Measurements from ENCODE around the gene USP47.
"Not testable (repeated sequence)": the region's sequence is repeated elsewhere in the genome, so short reads cannot be mapped to it uniquely, and the experiment has no call there.

Gene USP47

GRCh38 chr11:11831406-11831805 lies 10.4 kb upstream of the USP47 start:
- not testable (repeated sequence) for DNase-seq (ENCODE audit: low spot score)

GRCh38 chr11:11836676-11837231 lies 5.0 kb upstream of the USP47 start:
- no peak for DNase-seq (ENCODE audit: low spot score)

- no peak for DNase-seq (ENCODE audit: low spot score)
Measured at GRCh38 chr11:11839718-11840117, 2.1 kb upstream of the USP47 start.

GRCh38 chr11:11841116-11841722 lies 553 bp upstream of the USP47 start:
- no peak for DNase-seq (ENCODE audit: low spot score)

- DNase-seq (ENCODE audit: low spot score), result no peak
Measured at GRCh38 chr11:11842421-11843008, 743 bp downstream of the USP47 start.

- no peak for DNase-seq (ENCODE audit: low spot score)
Measured at GRCh38 chr11:11843211-11843621, 1.4 kb downstream of the USP47 start.

- no peak for DNase-seq (ENCODE audit: low spot score)
Measured at GRCh38 chr11:11843642-11844041, 1.9 kb downstream of the USP47 start.

GRCh38 chr11:11844272-11844671 lies 2.5 kb downstream of the USP47 start:
- no peak for DNase-seq (ENCODE audit: low spot score)

GRCh38 chr11:11845071-11845470 lies 3.3 kb downstream of the USP47 start:
- no peak for DNase-seq (ENCODE audit: low spot score)

- no peak for DNase-seq (ENCODE audit: low spot score)
Measured at GRCh38 chr11:11845551-11845950, 3.8 kb downstream of the USP47 start.

GRCh38 chr11:11847082-11847481 lies 5.3 kb downstream of the USP47 start:
- DNase-seq (ENCODE audit: low spot score), result no peak

- peak; percentile 60 for DNase-seq (ENCODE audit: low spot score)
Measured at GRCh38 chr11:11848891-11849746, 7.3 kb downstream of the USP47 start.

GRCh38 chr11:11850668-11851067 lies 8.9 kb downstream of the USP47 start:
- no peak for DNase-seq (ENCODE audit: low spot score)

GRCh38 chr11:11856638-11857037 lies 14.9 kb downstream of the USP47 start:
- DNase-seq (ENCODE audit: low spot score), result no peak

- DNase-seq (ENCODE audit: low spot score), result no peak
Measured at GRCh38 chr11:11857769-11858168, 16.0 kb downstream of the USP47 start.

- no peak for DNase-seq (ENCODE audit: low spot score)
Measured at GRCh38 chr11:11858676-11859075, 16.9 kb downstream of the USP47 start.

- DNase-seq (ENCODE audit: low spot score), result no peak
Measured at GRCh38 chr11:11860103-11860979, 18.6 kb downstream of the USP47 start.

- DNase-seq (ENCODE audit: low spot score), result no peak
Measured at GRCh38 chr11:11862999-11863398, 21.2 kb downstream of the USP47 start.

- no peak for DNase-seq (ENCODE audit: low spot score)
Measured at GRCh38 chr11:11864332-11864731, 22.6 kb downstream of the USP47 start.

GRCh38 chr11:11864803-11865202 lies 23.0 kb downstream of the USP47 start:
- no peak for DNase-seq (ENCODE audit: low spot score)

- DNase-seq (ENCODE audit: low spot score), result no peak
Measured at GRCh38 chr11:11865449-11865848, 23.7 kb downstream of the USP47 start.

GRCh38 chr11:11866203-11866602 lies 24.4 kb downstream of the USP47 start:
- no peak for DNase-seq (ENCODE audit: low spot score)

All from D341Med (cell line).